Measurements from ENCODE around the gene AKAP17A. TPM values are rescaled to one million over a fixed set of nuclear protein-coding genes. Genes with fewer than 3 reads are reported as not detected.

The AKAP17A gene, protein sequence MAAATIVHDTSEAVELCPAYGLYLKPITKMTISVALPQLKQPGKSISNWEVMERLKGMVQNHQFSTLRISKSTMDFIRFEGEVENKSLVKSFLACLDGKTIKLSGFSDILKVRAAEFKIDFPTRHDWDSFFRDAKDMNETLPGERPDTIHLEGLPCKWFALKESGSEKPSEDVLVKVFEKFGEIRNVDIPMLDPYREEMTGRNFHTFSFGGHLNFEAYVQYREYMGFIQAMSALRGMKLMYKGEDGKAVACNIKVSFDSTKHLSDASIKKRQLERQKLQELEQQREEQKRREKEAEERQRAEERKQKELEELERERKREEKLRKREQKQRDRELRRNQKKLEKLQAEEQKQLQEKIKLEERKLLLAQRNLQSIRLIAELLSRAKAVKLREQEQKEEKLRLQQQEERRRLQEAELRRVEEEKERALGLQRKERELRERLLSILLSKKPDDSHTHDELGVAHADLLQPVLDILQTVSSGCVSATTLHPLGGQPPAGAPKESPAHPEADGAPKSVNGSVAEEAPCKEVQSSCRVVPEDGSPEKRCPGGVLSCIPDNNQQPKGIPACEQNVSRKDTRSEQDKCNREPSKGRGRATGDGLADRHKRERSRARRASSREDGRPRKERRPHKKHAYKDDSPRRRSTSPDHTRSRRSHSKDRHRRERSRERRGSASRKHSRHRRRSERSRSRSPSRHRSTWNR
- total RNA-seq: 30.4 and 33.0 TPM in 2 replicates

DNA sequence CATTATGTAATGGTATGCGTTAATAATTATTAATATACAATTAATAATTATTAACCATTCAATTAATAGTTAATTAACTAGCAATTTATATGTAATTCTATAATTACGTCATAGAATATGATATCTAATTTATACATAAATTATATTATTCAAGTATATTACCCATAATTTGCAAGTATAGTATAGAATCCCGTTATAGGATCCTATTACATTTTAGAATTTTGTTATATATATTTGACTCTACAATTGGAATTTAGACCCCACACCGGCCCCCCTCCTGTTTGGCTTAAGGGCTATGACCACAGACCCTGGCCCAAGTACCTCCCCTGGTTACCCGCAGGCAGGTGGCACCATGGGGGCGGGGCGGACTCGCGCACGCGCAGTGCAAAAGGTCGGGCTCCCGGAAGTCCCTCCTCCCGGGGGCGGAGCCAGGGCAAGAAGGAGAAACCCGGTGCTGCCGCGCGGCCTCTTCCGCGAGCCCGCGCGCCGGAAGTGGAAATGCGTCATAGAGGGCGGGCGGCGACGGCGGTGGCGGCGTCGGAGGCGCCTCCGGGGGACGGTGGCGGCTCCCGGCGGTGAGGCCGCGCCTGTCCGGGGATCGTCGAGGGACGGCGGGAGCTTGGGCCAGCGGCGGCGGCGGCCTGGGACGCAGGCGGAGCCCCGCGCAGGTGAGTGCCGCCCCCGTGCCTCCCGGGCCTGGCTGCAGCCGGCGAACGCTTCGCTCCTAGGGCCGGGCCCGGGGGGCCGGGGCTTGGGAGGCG lies at the start of gene AKAP17A:
AKAP17A (plus strand) TSS at position 503 of the 761 bp plus-strand sequence. CDS start 1,859 bp downstream, outside the sequence.

DNA sequence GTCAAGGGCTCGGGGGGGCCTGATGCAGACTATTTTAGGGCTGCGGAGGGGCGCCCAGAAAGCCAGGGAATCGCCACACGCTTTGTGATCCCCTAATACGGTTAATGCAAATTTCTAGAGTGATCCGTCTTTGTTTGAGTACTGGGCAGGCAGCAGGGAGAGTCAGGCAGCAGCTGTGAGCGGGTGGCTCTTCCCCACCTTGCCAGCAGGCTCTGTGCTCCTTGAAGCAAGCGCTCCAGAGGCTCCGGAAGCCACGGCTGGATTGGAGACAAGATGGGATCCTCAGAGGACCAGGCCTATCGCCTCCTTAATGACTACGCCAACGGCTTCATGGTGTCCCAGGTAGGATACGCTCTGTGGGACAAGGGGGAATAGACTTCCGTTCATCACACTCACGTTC lies 23.5 kb downstream of the AKAP17A start, which contains the start of gene ASMT:
ASMT (plus strand) TSS at position 133 of the 400 bp plus-strand sequence; CDS start at position 274, 141 bp downstream.

Other genes with a start within 250 kb of the AKAP17A start
- gene SLC25A6, start 199.5 kb upstream of the AKAP17A start, total RNA-seq: 211 and 314 TPM in 2 replicates
- gene ASMTL, start 138.7 kb upstream of the AKAP17A start, total RNA-seq: 7.2 and 8.6 TPM in 2 replicates
- gene P2RY8, start 54.4 kb upstream of the AKAP17A start, total RNA-seq: not detected in 2 replicates
- gene ASMT, start 23.5 kb downstream of the AKAP17A start, total RNA-seq: not detected in 2 replicates